ENCODE measurements around the gene LTBP1. TPM values are rescaled to one million over a fixed set of nuclear protein-coding genes. Genes with fewer than 3 reads are reported as not detected.

LTBP1 gene
- total RNA-seq, 1 donor from 2014 or later: 36.1 TPM

GRCh38 chr2:33072614-33073013, 125.9 kb downstream of the LTBP1 start:
- DNase-seq (ENCODE audit: low read depth in 2 of 2): peak in 1 of 2 donors; percentile 30

- DNase-seq (ENCODE audit: low read depth in 2 of 2): peak; percentile 23 to 35
Observed at GRCh38 chr2:33073018-33073417, 126.3 kb downstream of the LTBP1 start.

GRCh38 chr2:33074197-33074596, 127.4 kb downstream of the LTBP1 start:
- DNase-seq (ENCODE audit: low read depth in 2 of 2): no peak

- no peak for DNase-seq (ENCODE audit: low read depth in 2 of 2)
Observed at GRCh38 chr2:33077311-33077710, 130.6 kb downstream of the LTBP1 start.

GRCh38 chr2:33077844-33078243, 131.1 kb downstream of the LTBP1 start:
- DNase-seq (ENCODE audit: low read depth in 2 of 2): no peak

GRCh38 chr2:33081691-33082090, 134.9 kb downstream of the LTBP1 start:
- peak in 1 of 2 donors; percentile 57 for DNase-seq (ENCODE audit: low read depth in 2 of 2)

- no peak for DNase-seq (ENCODE audit: low read depth in 2 of 2)
Observed at GRCh38 chr2:33083699-33084387, 137.1 kb downstream of the LTBP1 start.

- DNase-seq (ENCODE audit: low read depth in 2 of 2): peak in 1 of 2 donors; percentile 60
Observed at GRCh38 chr2:33084433-33084832, 137.7 kb downstream of the LTBP1 start.

- DNase-seq (ENCODE audit: low read depth in 2 of 2): no peak
Observed at GRCh38 chr2:33085646-33086045, 138.9 kb downstream of the LTBP1 start.

GRCh38 chr2:33086400-33087015, 139.8 kb downstream of the LTBP1 start:
- peak in 1 of 2 donors; percentile 88 for DNase-seq (ENCODE audit: low read depth in 2 of 2)

GRCh38 chr2:33090553-33091134, 143.9 kb downstream of the LTBP1 start:
- no peak for DNase-seq (ENCODE audit: low read depth in 2 of 2)

GRCh38 chr2:33091541-33092123, 144.9 kb downstream of the LTBP1 start:
- DNase-seq (ENCODE audit: low read depth in 2 of 2): no peak

- no peak for DNase-seq (ENCODE audit: low read depth in 2 of 2)
Observed at GRCh38 chr2:33093283-33093993, 146.7 kb downstream of the LTBP1 start.

GRCh38 chr2:33094303-33094702, 147.6 kb downstream of the LTBP1 start:
- no peak for DNase-seq (ENCODE audit: low read depth in 2 of 2)

GRCh38 chr2:33099989-33100388, 153.2 kb downstream of the LTBP1 start:
- DNase-seq (ENCODE audit: low read depth in 2 of 2): no peak

GRCh38 chr2:33100921-33101320, 154.2 kb downstream of the LTBP1 start:
- DNase-seq (ENCODE audit: low read depth in 2 of 2): no peak

- DNase-seq (ENCODE audit: low read depth in 2 of 2): peak; percentile 43 to 86
Observed at GRCh38 chr2:33104052-33104623, 157.4 kb downstream of the LTBP1 start.

- DNase-seq (ENCODE audit: low read depth in 2 of 2): peak in 1 of 2 donors; percentile 67
Observed at GRCh38 chr2:33104726-33105125, 158.0 kb downstream of the LTBP1 start.

- DNase-seq (ENCODE audit: low read depth in 2 of 2): no peak
Observed at GRCh38 chr2:33106115-33106514, 159.4 kb downstream of the LTBP1 start.

GRCh38 chr2:33107690-33108482, 161.1 kb downstream of the LTBP1 start:
- no peak for DNase-seq (ENCODE audit: low read depth in 2 of 2)

Data from lung microvascular endothelial cell (primary cell).